RCC 7860 (cell line): ENCODE measurements around the gene MYCT1.
A peak's percentile ranks its signal among the peaks of the same experiment; 100 is the strongest.
"Not testable (repeated sequence)": the region's sequence is repeated elsewhere in the genome, so short reads cannot be mapped to it uniquely, and the experiment has no call there.

Source experiments
- DNase-seq: peaks from one replicate; pipeline ENCODE4 v3.0.0-alpha.2; 2015; ENCODE audit warnings: low spot score
- FAIRE-seq: peaks from 2 replicates; lab custom pipeline; 2012; peaks lifted over from hg19 to GRCh38; lab: Jason Lieb, UNC

MYCT1 gene

GRCh38 chr6:152697634-152698033 is at the start of gene MYCT1:
Gene MYCT1 (plus strand): TSS chr6:152697897. CDS start chr6:152697903, 6 bp downstream.
- FAIRE-seq: no peak
- no peak for DNase-seq

GRCh38 chr6:152648105-152648504 is 49.6 kb upstream of the MYCT1 start:
- DNase-seq (no peak), FAIRE-seq (no peak)

- no peak for DNase-seq
- no peak for FAIRE-seq
These were observed 45.7 kb upstream of the MYCT1 start for GRCh38 chr6:152651986-152652385.

GRCh38 chr6:152661776-152662175 is 35.9 kb upstream of the MYCT1 start:
- FAIRE-seq (no peak), DNase-seq (no peak)

GRCh38 chr6:152669895-152670294 is 27.8 kb upstream of the MYCT1 start:
- DNase-seq (peak; percentile 23), FAIRE-seq (peak; percentile 45)

GRCh38 chr6:152671171-152671570 is 26.5 kb upstream of the MYCT1 start:
- DNase-seq: no peak
- FAIRE-seq: no peak

- FAIRE-seq (no peak), DNase-seq (no peak)
These were observed 24.5 kb upstream of the MYCT1 start for GRCh38 chr6:152673236-152673635.

- no peak for FAIRE-seq
These were observed 17.5 kb upstream of the MYCT1 start for GRCh38 chr6:152680151-152680550.

GRCh38 chr6:152680879-152681517 is 16.7 kb upstream of the MYCT1 start:
- no peak for DNase-seq
- no peak for FAIRE-seq

More at GRCh38 chr6:152680151-152680550, 17.5 kb upstream of the MYCT1 start:
- no peak for DNase-seq

GRCh38 chr6:152682141-152682540 is 15.6 kb upstream of the MYCT1 start:
- DNase-seq: no peak
- FAIRE-seq: no peak

GRCh38 chr6:152682935-152683334 is 14.8 kb upstream of the MYCT1 start:
- not testable (repeated sequence) for DNase-seq, FAIRE-seq

GRCh38 chr6:152685819-152686218 is 11.9 kb upstream of the MYCT1 start:
- FAIRE-seq: no peak

GRCh38 chr6:152695372-152696045 is 2.2 kb upstream of the MYCT1 start:
- DNase-seq (no peak), FAIRE-seq (no peak)

More at GRCh38 chr6:152685819-152686218, 11.9 kb upstream of the MYCT1 start:
- DNase-seq: no peak

GRCh38 chr6:152696522-152696921 is 1.2 kb upstream of the MYCT1 start:
- DNase-seq (peak; percentile 61), FAIRE-seq (peak; percentile 11)

- DNase-seq (no peak), FAIRE-seq (no peak)
These were observed 995 bp downstream of the MYCT1 start for GRCh38 chr6:152698692-152699091.

- no peak for DNase-seq
These were observed 2.7 kb downstream of the MYCT1 start for GRCh38 chr6:152700427-152700826.

GRCh38 chr6:152701081-152701862 is 3.6 kb downstream of the MYCT1 start:
- no peak for FAIRE-seq
- no peak for DNase-seq

More at GRCh38 chr6:152700427-152700826, 2.7 kb downstream of the MYCT1 start:
- FAIRE-seq: no peak

- DNase-seq (no peak), FAIRE-seq (no peak)
These were observed 4.2 kb downstream of the MYCT1 start for GRCh38 chr6:152701863-152702401.

GRCh38 chr6:152703750-152704149 is 6.1 kb downstream of the MYCT1 start:
- DNase-seq, FAIRE-seq: not testable (repeated sequence)

- DNase-seq (no peak), FAIRE-seq (no peak)
These were observed 7.6 kb downstream of the MYCT1 start for GRCh38 chr6:152705327-152705726.

GRCh38 chr6:152716322-152716721 is 18.6 kb downstream of the MYCT1 start:
- DNase-seq (no peak), FAIRE-seq (no peak)
